CD4-positive, alpha-beta T cell treated with Interleukin-17A for 1 hour (primary cell): ENCODE data around the gene ZBTB16.

Experiments used
- DNase-seq: peaks from one replicate; pipeline ENCODE4 v3.0.0-alpha.2; 2020

Gene ZBTB16

DNA sequence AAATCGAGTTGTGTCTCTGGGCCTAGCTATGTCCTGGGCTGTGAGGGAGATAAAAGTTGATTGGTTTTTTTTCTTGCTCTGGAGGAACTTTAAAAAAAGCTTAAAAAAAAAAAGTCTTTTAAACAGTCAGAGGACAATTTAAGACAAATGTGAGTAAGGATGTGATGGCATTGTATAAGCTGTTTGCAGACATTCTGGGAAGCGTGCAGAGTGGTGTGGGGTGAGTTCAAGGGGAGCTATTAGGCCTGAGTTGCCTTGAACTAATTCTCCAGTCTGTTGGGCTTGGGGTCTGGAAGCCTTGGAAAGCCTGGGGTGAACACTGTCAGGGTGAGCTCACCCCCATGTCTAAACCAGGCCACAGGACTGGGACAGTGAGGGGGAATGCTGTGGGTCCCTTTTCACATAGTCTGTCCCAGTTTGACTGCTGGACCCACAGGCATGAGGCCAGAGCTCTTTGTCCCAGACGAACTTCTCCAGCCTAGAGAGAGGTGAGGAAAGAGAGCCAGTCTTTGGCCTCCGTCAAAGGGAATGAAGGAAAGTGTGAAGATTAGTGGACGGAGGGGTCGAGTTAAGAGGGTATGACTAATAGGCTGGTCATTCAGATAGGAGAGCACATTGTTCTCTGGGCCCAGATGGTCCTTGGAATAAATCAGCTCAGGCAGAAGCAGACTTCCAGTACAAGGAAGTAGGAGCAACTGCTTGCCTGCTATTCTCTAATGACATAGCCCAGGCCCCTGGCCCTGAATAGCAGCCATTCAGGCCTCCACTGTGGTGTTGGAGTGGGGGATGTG is 160.2 kb downstream of the ZBTB16 start:
- DNase-seq: no peak

DNA sequence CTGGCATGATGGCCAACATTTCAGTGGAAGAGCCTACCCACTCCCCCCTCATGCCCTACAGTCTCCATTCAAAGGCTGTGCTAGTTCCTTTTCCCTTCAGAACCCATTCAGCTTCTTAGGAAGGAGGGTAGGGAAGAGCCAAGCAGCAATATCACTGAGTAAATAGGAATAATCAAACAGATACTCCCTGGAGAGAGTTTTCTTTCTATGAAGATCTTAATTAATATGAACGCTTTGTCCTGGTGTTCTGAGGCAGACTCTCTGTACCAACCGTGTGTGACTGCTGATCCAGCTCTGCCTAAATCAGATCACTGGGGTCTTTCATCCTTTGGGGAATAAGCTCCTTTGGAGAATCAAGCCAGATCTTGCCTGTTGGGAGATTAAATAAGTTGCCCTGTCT is 161.5 kb downstream of the ZBTB16 start:
- no peak for DNase-seq

DNA sequence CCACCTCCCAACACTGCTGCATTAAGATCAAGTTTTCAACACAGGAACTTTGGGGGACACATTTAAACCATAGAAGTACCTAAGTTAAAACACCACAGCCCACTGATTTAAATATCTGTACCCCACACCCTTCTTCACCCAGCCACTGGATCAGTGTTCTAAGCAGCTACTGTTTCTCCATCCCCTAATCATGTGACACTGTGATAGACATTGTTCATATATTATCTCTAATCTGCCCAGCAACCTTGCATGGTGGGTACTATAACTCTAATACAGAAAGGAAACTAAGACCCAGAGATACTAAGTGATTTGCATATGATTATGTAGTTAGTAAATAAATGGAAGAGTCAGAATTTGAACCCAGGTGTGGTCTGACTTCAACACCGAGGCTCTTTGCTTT is 166.2 kb downstream of the ZBTB16 start:
- no peak for DNase-seq

DNA sequence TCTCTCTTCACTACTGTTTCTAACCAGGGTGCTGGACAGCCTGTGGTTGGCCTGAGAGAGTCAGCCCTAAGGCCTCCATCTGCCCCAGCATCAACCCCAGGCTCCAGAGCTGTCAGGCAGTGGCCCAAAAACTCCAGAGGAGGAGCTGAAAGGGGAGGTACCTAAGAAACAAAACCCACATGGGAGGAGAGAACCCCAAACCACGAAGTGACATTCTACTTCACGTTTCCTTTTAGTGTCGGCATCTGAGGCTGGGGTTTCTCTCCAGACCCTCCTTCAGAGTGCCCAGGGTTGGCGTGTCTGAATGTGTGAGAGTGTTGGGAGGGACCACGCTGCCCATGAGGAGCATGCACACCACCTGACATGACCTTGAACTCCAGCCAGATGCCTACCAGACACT is 166.8 kb downstream of the ZBTB16 start:
- no peak for DNase-seq

DNA sequence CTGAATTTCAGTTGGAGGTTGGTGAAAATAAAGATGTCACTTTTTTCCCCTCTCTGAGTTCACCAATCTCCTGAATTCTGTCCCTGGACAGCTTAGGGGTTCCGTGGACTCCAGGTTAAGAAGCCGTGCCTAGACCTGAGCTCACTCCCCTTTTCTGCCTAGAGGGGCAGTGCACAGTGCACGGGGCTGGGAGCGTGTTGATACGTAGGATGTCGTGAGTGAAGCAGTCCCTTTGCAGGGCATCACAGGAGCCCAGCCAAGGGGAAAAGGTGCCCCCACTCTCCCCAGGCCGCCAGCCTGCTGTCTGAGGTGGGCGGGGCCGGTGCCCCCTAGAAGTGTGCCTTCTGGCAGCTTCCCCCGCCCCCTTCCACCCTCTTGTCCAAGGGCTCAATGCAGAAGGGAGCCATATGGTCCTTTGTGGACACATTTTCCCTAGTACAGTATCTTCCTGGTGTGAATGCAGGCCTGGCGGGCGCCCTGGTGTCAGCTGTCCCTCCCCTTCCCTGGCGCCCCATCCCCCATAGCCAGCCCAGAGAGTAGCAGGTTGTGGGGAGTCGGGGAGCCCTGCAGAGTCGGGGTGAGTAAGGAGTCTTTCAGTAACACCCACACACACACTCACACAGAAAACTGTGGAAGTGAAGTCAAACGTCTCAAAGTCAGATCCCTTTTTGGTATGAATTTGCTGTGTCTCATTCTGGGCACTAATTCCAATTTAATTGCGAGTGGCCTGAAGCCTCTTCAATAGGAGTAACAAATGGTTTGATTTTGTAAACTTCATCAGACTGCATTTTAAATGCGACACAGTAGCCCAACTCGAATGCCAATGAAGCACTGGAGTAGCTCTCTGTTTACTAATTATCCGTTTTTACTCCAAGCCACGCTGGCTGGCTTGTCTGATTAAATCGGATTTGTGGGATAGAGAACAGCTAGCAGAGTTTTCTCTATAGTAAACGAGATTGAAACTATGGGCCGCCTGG is 169.2 kb downstream of the ZBTB16 start:
- DNase-seq: no peak

DNA sequence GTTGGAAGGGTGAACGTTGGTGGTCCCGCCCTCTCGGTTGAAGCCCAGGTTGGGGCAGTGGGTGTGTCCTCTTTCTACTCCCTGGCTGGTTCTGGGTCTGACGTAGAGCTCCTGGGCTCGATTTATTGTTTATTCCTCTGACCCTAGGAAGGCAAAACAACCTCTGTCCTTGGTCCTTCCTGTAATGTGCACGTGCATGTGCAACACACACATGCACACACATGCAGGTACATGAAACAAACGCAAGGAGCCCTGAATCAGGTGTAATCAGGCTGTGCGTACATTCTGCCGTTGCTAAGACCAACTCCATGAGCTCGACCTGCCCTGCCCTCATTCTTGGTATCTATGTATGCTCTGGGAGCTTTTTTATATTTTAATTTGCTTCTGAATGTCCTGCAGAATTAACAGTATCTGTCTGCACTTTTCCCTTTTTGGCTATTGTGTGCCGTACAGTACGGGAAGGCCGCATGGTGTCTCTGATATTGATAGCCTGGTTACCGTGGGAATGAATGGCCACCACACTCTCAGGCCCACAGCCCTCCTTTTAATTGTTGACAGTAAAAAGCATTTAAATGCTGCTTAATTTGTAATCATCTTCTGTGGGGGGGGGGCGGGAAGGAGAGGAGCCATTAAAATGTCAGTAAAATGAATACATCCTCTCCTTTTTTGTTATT is 170.7 kb downstream of the ZBTB16 start:
- DNase-seq: no peak

DNA sequence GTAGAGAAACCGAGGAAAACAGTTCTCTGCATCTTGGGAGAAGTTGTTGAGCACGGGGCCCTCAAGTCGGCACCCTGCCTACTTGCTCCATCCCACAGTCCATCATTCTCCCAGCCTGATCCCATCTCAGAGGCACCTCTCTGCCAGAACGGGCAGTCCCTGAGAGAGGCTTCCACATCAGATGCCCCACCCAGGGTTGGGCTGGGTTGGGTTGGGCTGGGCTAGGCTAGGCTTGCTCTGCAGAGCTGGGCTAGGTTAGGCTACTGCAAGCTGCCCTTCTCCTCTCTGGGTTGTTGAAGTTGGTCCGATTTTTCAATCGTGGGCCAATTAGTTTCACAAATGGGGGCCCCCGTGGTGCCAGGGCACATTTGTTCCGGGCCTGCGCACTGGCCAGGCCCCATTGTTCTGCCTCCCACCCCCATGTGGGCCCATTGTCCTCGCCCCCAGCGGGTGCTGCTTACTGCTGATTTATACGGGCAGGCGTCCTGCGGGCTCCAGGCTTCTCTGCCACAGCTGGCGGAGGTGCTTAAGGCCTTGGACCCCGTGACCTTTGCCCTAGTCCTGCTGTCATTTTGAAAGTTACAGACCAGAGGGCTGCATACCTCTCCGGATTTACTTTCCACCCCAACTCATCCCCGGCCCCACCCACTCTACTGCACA is 173.0 kb downstream of the ZBTB16 start:
- no peak for DNase-seq

DNA sequence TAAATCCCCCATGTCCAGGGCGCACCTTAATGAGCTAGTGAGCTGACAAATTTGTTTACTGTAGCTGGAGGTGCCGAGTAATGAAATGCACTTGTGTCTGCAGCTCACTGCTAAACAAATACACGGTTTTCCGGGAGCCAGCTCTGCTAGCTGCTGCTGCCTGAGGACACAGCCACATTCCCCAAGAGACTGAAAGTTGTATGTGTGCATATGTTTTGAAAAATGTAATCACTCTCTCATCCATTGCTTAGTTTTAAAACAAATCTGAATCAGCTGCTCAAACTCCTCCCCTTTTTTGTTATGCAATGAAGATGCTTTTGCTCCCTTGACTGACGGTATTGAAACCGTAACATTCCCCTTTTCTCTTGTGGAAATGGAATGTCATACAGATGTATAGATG is 174.2 kb downstream of the ZBTB16 start:
- no peak for DNase-seq

DNA sequence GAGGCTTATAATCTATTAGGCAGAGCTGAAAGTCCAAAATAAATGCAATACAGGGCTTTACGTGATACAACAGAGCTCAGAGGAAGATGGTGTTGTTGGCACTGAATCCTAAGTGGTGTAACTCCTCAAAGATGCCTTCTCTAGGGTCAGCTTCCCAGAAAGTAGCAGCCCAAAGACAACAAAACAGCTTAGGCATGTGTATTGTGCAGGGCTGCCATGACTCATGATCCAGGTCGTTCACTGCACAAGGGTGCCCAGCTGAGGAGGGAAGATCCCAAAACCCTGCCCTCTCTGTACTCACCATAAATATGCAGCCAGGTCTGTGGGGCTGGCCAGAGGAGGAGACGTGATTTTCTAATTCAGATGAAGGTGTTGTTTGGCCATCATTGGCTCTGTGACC is 177.3 kb downstream of the ZBTB16 start:
- DNase-seq: no peak

DNA sequence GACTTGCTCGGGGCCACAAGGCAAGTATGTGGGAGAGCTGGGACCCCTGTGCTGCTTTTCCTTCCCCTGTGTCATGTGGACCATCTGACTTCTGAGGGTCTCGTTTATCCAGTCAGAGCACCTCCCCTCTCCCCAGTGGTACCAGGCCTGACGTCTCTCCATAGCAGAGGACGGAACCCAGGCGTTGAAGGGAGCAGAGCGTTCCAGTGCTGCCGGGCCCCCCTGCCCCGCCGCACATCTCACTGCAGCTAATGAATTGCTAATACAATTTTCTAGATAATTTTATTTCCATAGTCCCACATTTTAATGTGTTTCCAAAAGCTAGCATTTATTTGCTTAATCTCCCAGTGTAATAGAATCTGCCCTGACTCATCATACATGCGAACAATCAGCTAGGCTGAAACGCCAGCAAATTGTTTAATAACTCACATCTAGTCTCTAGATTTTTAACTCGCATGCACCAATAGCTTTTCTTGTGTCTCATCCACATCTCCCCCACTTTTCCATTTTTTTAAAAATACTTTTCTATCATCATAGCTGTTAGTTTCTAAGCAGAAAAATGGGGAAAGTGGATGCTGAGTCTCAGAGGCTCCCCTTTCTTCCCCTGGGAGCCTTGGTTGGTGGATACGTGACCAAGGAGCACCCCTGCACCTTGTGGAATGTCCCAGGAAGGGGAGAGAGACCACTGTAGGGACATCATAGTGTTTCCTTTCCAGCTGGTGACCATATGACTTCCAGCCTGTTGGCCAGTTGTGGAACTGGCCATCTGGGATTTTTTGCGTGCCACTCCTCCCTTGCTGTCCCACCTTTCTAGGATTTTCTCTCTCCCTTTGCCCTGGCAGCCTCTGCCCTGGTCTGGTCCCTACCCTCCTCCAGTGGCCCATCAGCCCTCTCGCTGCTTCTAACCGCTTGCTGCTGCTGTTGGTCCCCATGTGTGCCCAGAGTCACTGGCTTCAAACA is 178.1 kb downstream of the ZBTB16 start:
- DNase-seq: no peak

DNA sequence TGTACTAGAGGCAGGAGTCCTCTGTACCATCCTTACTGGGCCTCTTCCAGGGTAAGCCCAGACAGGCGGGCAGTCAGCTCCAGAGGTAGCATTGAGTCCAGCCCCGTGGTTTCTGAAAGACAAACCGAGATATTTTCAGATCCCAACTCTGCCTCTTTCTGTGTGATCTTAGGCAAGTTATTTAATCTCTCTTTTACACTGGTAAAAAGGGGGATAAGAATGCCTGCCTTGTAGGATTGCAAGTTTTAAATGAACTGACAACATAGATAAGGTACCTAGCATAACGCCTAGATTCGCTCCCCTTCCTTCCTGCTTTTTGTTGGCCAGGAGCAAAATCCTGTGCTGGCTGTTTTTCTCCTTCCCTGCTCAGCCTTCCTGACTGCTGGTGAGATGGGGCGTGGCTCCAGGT is 180.2 kb downstream of the ZBTB16 start:
- DNase-seq: no peak

DNA sequence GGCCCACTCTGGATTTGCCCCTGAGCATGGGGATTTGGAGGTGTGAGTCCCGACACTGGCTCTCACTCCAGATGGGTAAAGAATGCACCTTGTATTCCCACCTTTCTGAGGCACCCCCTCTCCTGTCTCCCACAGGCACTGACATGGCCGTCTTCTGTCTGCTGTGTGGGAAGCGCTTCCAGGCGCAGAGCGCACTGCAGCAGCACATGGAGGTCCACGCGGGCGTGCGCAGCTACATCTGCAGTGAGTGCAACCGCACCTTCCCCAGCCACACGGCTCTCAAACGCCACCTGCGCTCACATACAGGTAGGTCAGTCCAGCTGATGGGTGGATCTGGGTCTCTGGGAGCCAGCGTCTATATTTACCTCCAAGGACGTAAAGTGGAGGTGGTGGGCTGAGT is 182.5 kb downstream of the ZBTB16 start:
- DNase-seq: no peak

DNA sequence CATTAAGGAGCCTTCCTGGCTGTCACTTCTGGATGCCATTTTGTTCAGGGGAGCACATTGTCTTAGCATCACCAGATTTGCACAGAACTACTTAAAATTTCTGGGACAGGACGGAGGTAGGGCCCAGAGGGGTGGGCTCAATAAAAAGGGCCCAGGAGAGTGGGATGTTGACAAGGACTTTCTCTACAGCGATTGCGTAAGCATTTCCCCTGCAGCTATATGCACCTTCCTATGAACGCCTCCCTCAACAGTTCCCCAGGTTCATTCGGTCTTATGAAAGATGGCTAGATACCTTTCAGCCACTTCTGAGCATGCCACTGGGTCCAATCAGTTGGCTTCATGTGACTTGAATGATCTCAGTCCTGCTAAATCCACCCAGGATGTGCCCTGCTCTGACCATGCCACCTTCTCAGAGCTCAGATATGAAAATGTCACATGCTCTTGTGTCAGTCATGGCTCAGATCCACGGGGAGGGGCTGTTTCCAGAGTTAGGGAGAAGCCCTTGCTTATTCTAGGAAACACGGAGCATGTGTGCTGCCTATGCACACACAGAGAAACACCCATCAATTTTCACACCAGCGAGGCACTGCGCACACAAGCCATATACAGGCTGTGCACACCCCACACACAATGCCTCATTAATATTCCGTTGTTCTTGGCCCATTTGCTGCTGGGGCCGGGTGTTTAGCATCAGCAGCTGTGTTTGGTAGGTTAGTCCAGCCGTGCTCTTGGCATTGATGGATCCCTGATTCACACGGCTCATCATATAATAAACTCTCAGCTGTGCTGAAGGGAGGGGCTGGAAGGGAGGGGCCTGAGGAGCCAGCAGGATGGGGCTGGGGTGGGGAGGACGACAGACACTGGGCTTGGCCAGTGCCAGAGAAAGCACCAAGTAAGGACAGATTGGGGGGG is 184.2 kb downstream of the ZBTB16 start:
- no peak for DNase-seq

DNA sequence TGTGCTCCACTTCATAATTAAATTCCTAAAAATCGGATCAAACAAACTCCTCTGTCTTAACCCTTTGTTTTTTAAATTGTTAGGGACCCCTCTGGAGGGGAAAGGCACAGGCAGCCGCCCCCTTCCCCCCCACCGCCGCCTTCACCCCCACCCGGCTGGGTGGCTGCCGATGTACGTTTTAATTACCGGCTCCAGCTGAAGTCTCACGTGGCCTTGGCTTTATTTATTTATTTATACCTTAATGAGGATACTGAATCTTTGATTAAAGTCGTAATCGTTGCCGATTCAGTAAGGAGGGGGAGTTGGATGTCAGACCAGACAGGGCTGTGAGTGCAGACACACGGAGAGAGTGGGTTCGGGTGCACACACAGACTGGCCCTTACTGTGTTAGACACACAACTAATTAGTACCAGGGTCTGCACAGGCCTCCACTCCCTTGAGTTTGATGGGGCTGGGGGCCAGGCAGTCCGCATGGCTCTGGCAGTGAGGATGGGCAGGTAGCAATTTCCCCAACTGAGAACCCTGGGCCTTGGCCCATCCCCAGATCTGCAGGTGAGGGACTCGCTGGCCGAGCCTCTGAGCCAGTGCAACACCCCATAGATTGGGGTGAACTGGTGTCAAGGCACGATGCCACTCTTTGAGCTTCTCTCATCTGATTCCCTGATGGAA is 185.3 kb downstream of the ZBTB16 start:
- no peak for DNase-seq

DNA sequence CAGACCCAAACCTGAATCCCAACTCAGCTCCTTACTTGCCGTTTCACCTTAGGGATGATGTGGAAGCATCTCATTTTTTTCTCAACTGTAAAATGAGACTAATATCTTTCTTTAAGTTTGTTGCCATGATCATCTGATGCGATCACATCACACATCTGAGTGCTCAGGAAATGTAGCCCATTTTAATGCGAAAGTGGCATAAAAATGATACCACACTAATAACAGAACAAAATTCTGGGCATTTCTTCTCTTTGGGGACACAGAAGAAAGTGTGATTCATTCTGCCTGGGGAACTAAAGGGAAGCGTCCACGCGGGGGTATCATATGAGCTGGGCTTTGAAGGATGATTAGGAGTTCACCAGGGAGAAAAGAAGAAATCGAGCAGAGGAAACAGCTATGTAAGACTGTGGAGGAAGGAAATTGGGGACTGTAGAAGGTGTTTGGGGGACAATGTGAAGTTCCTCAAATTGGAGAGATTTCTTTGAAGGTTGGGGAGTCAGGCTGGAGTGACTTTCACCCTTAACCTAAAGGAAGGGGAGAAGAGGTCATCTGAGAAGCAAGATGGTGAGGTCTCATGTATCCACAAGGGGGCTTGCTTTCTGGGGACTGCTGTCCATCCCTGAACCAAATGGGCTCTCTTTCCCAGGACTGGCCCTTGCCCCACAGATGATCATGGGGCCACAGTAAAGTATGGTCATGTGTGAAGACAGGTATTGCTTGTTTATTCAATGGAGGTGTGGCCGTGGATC is 187.0 kb downstream of the ZBTB16 start:
- DNase-seq: no peak

DNA sequence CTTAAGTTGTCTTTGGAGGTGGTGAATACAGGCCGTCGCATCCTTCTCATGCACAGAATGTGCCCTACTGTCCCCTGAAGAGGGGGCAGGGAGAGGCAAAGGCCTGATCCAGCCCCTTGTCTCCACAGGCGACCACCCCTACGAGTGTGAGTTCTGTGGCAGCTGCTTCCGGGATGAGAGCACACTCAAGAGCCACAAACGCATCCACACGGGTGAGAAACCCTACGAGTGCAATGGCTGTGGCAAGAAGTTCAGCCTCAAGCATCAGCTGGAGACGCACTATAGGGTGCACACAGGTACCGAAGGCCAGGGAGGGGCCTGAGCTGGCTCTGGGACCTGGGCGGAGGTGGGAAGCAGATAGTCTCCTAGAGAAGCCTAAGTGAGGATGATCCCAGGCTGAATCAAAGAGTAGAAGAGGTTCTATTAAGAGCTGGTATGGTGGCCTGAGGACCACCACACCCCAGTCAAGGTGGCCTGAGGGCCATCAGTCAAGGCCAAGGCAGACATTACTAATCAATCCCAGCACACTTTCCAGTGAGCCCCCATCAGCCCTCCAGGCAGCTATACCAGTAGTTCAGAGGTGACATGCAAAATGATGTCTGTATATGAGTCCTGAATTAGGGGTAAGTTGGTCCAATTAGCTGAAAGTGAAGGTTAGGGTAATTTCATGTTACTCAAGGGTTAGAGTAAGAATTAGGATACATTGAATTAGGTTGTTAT is 187.7 kb downstream of the ZBTB16 start:
- DNase-seq: no peak

DNA sequence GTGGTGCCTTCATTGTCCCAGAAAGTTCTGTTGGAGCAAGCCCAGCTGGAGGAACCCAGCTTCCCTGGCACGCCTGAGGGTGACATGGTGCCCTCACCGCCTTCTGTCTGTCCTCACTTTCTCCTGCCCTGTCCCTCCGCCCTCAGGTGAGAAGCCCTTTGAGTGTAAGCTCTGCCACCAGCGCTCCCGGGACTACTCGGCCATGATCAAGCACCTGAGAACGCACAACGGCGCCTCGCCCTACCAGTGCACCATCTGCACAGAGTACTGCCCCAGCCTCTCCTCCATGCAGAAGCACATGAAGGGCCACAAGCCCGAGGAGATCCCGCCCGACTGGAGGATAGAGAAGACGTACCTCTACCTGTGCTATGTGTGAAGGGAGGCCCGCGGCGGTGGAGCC is 190.7 kb downstream of the ZBTB16 start:
- DNase-seq: no peak

DNA sequence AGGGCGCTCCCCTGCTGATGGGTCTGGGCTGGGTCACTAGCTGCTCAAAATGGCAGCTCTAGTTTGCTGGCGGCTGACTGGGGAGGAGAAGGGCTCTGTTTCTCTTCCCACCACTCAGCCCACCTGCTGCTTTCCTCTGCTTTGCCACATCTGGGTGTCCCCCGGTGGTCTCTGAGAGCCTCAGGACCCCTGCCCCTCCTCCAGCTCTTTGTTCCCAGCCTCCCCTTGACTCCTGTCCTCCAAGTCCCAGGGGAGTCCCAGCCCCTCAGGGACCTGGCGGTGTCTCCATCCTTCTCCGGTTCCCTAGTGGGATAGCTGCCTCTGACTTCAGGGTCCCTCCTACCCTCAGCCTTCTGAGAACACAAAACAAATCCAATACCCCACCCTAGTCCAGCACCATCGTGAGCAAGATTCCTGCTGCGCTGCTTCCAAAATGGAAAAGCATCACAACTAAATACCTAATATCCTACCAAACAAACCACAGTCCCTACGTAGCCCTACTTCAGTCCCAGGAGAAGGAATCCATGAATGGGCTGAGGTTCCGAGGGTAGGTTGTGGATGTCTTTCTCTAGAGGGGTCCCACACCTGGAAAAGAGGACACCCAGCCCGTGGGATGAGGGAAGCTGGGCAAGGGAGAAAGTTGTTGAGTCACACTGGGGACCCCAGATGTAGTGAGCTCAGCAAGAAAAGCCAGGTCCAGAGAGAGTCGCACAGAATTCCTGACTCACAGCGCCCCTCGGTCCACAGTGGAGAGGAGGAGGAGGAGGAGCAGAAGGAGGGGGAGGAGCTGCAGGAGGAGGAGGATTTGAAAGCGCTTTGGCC is 191.7 kb downstream of the ZBTB16 start:
- DNase-seq: no peak
